Neural progenitor cell (in vitro differentiated cells): ENCODE results near the gene ZMYND10. TPM values are rescaled to one million over a fixed set of nuclear protein-coding genes. Genes with fewer than 3 reads are reported as not detected.

Source experiments
- DNase-seq: peaks from one replicate; pipeline ENCODE4 v3.0.0-alpha.2; 2016; ENCODE audit warnings: low spot score
- H2AFZ ChIP-seq: fragments of 200-600 bp; sonication (generic); replicated peaks from 2 replicates; pipeline ENCODE4 v1.6.1; 2016; ENCODE audit warnings: antibody characterized with exemption
- H3F3A ChIP-seq: fragments of 200-600 bp; sonication (generic); 2 replicates; pipeline ENCODE4 v1.6.1; 2016; ENCODE audit warnings: antibody characterized with exemption, low read depth
- H3K27ac ChIP-seq: fragments of 200-600 bp; sonication (generic); 2 replicates; pipeline ENCODE4 v1.5.1; 2016; ENCODE audit warnings: mild to moderate bottlenecking
- H3K27me3 ChIP-seq: fragments of 200-600 bp; sonication (generic); 2 replicates; pipeline ENCODE4 v1.6.1; 2016; ENCODE audit warnings: mild to moderate bottlenecking, moderate library complexity
- H3K36me3 ChIP-seq: fragments of 200-600 bp; sonication (generic); 2 replicates; pipeline ENCODE4 v1.5.1; 2016
- H3K4me1 ChIP-seq: fragments of 200-600 bp; sonication (generic); 2 replicates; pipeline ENCODE4 v1.6.1; 2016; ENCODE audit warnings: mixed run types
- H3K4me2 ChIP-seq: fragments of 200-600 bp; sonication (generic); 2 replicates; pipeline ENCODE4 v1.6.1; 2016
- H3K4me3 ChIP-seq: fragments of 200-600 bp; sonication (generic); 2 replicates; pipeline ENCODE4 v1.5.1; 2016
- H3K79me2 ChIP-seq: fragments of 200-600 bp; sonication (generic); 2 replicates; pipeline ENCODE4 v1.6.1; 2016; ENCODE audit warnings: low read depth
- H3K9ac ChIP-seq: fragments of 200-600 bp; sonication (generic); 2 replicates; pipeline ENCODE4 v1.6.1; 2016
- H3K9me3 ChIP-seq: fragments of 200-600 bp; sonication (generic); 2 replicates; pipeline ENCODE4 v1.5.1; 2016; ENCODE audit warnings: low read depth
- H4K20me1 ChIP-seq: fragments of 200-600 bp; sonication (generic); 2 replicates; pipeline ENCODE4 v1.6.1; 2016; ENCODE audit warnings: low read depth
- H3K27ac Mint-ChIP-seq: 3 replicates; pipeline ENCODE4 v1.8.0; 2021; ENCODE audit warnings: mixed read lengths
- H3K27me3 Mint-ChIP-seq: 2 replicates; pipeline ENCODE4 v1.8.0; 2022; ENCODE audit warnings: low read depth, mild to moderate bottlenecking, inconsistent platforms, moderate library complexity, mixed read lengths; ENCODE audit not compliant: insufficient read depth
- H3K36me3 Mint-ChIP-seq: 3 replicates; pipeline ENCODE4 v1.8.0; 2021; ENCODE audit warnings: mixed read lengths
- H3K4me1 Mint-ChIP-seq: 3 replicates; pipeline ENCODE4 v1.8.0; 2021; ENCODE audit warnings: mixed read lengths
- H3K4me3 Mint-ChIP-seq: 3 replicates; pipeline ENCODE4 v1.8.0; 2021; ENCODE audit warnings: mild to moderate bottlenecking, moderate library complexity, mixed read lengths
- H3K9me3 Mint-ChIP-seq: 3 replicates; pipeline ENCODE4 v1.8.0; 2020; ENCODE audit warnings: mixed read lengths
- CTCF ChIP-seq: fragments of 200-600 bp; sonication (generic); IDR thresholded peaks from 2 replicates; pipeline ENCODE4 v1.5.1; 2017; ENCODE audit warnings: antibody characterized with exemption, mild to moderate bottlenecking
- EZH2 ChIP-seq: fragments of 200-600 bp; sonication (generic); IDR thresholded peaks from 2 replicates; pipeline ENCODE4 v1.6.1; 2017; ENCODE audit warnings: antibody characterized with exemption, mild to moderate bottlenecking, moderate library complexity
- EZH2phosphoT487 ChIP-seq: fragments of 200-600 bp; sonication (generic); IDR thresholded peaks from 2 replicates; pipeline ENCODE4 v1.6.1; 2017; ENCODE audit warnings: antibody characterized with exemption
- total RNA-seq: library from RNA; depleted of rRNA; stranded (reverse); fragments of >200 nt; gene quantifications from 2 replicates; pipeline ENCODE4 v1.2.3, GENCODE V29; 2015; ENCODE audit warnings: low replicate concordance

The ZMYND10 gene
- total RNA-seq, 1 donor from 2014 or later = 0.37 TPM

GRCh38 chr3:50317300-50317699 lies 28.2 kb downstream of the ZMYND10 start:
- Mint-ChIP-seq H3K9me3 (peaks cover 2% of the 10 kb centered on the region), H3K36me3 (peaks cover 41% of the 10 kb centered on the region), H3K27ac (no peak overlapping the region), H3K4me1 (peaks cover 27% of the 10 kb centered on the region), H3K27me3 (peaks cover 2% of the 10 kb centered on the region), H3K4me3 (no peak overlapping the region)
- Histone ChIP-seq H3K27ac (no peak overlapping the region), H3K4me2 (no peak overlapping the region), H3F3A (peaks cover 16% of the 10 kb centered on the region), H3K79me2 (peaks cover 37% of the 10 kb centered on the region), H4K20me1 (peaks cover 36% of the 10 kb centered on the region), H3K9me3 (no peaks in the 10 kb centered on the region), H3K9ac (no peak overlapping the region), H3K27me3 (no peaks in the 10 kb centered on the region), H3K4me3 (no peak overlapping the region), H2AFZ (no peak overlapping the region), H3K36me3 (no peaks in the 10 kb centered on the region), H3K4me1 (peaks cover 22% of the 10 kb centered on the region)
- no peak for TF ChIP-seq EZH2phosphoT487
- no peak for TF ChIP-seq CTCF
- no peak for DNase-seq

GRCh38 chr3:50316657-50317242 lies 28.8 kb downstream of the ZMYND10 start:
- Histone ChIP-seq H2AFZ (no peak overlapping the region), H3K36me3 (no peaks in the 10 kb centered on the region), H3K27me3 (no peaks in the 10 kb centered on the region), H3K27ac (no peak overlapping the region), H4K20me1 (peaks cover 36% of the 10 kb centered on the region), H3K4me1 (peaks cover 18% of the 10 kb centered on the region), H3K4me2 (no peak overlapping the region), H3K9ac (no peak overlapping the region), H3K79me2 (peaks cover 37% of the 10 kb centered on the region), H3F3A (peaks cover 10% of the 10 kb centered on the region), H3K4me3 (no peak overlapping the region), H3K9me3 (no peaks in the 10 kb centered on the region)
- H3K27me3 Mint-ChIP-seq = peaks cover 2% of the 10 kb centered on the region
- peaks cover 41% of the 10 kb centered on the region for H3K36me3 Mint-ChIP-seq
- DNase-seq = no peak
- TF ChIP-seq EZH2 = no peak
- no peak for TF ChIP-seq CTCF
- no peak for TF ChIP-seq EZH2phosphoT487
- H3K9me3 Mint-ChIP-seq = peaks cover 2% of the 10 kb centered on the region
- H3K4me3 Mint-ChIP-seq = peak overlapping the region; percentile 0
- peaks cover 26% of the 10 kb centered on the region for H3K4me1 Mint-ChIP-seq
- no peak overlapping the region for H3K27ac Mint-ChIP-seq

- Histone ChIP-seq H3K9me3 (peaks cover under 1% of the 10 kb centered on the region), H3F3A (peaks cover 2% of the 10 kb centered on the region), H3K4me1 (peaks cover 12% of the 10 kb centered on the region), H3K27me3 (no peaks in the 10 kb centered on the region), H2AFZ (no peak overlapping the region), H4K20me1 (peaks cover 26% of the 10 kb centered on the region), H3K79me2 (peaks cover 27% of the 10 kb centered on the region), H3K27ac (no peak overlapping the region), H3K9ac (no peak overlapping the region), H3K4me3 (no peak overlapping the region), H3K36me3 (no peaks in the 10 kb centered on the region), H3K4me2 (no peak overlapping the region)
- Mint-ChIP-seq H3K36me3 (peaks cover 42% of the 10 kb centered on the region), H3K9me3 (peaks cover 7% of the 10 kb centered on the region), H3K27me3 (peaks cover 3% of the 10 kb centered on the region), H3K27ac (no peak overlapping the region), H3K4me3 (no peak overlapping the region), H3K4me1 (peaks cover 17% of the 10 kb centered on the region)
- no peak for TF ChIP-seq EZH2
- TF ChIP-seq EZH2phosphoT487 = no peak
- no peak for TF ChIP-seq CTCF
- no peak for DNase-seq
These were observed 30.7 kb downstream of the ZMYND10 start for GRCh38 chr3:50314816-50315215.
